Activated CD4-positive, alpha-beta T cell treated with anti-CD3 and anti-CD28 coated beads, Interleukin-2, amount 10 ng/mL, durations not matched to agents 7 days and 5 days (primary cell): ENCODE results near the gene WASF2. TPM values are rescaled to one million over a fixed set of nuclear protein-coding genes. Genes with fewer than 3 reads are reported as not detected.
"Not testable (repeated sequence)": the region's sequence is repeated elsewhere in the genome, so short reads cannot be mapped to it uniquely, and the experiment has no call there.

Experiments used
- CTCF ChIA-PET: fragments of 350-600 bp; sonication (Branson Sonifier 250); formaldehyde crosslinking; loops from one replicate; lab custom pipeline; 2021; ENCODE audit warnings: antibody characterized with exemption; lab: Charles Lee
- POLR2A ChIA-PET: fragments of 350-600 bp; sonication (Branson Sonifier 250); formaldehyde crosslinking; loops from one replicate; lab custom pipeline; 2021; ENCODE audit warnings: antibody characterized with exemption; lab: Charles Lee
- DNase-seq: peaks from one replicate; pipeline ENCODE4 v3.0.0-alpha.2; 2020
- H3K27ac Mint-ChIP-seq: one replicate; pipeline ENCODE4 v1.8.0; 2021; ENCODE audit warnings: mild to moderate bottlenecking, moderate library complexity, mixed read lengths
- H3K27me3 Mint-ChIP-seq: one replicate; pipeline ENCODE4 v1.8.0; 2021; ENCODE audit warnings: mixed read lengths
- H3K36me3 Mint-ChIP-seq: one replicate; pipeline ENCODE4 v1.8.0; 2021; ENCODE audit warnings: low read depth, mixed read lengths
- H3K4me1 Mint-ChIP-seq: one replicate; pipeline ENCODE4 v1.8.0; 2021; ENCODE audit warnings: mixed read lengths
- H3K4me3 Mint-ChIP-seq: one replicate; pipeline ENCODE4 v1.8.0; 2021; ENCODE audit warnings: mild to moderate bottlenecking, moderate library complexity, mixed read lengths
- H3K9me3 Mint-ChIP-seq: one replicate; pipeline ENCODE4 v1.8.0; 2021; ENCODE audit warnings: mixed read lengths
- total RNA-seq, 2 experiments: library from RNA; stranded (reverse); gene quantifications; one replicate each; pipeline ENCODE4 v1.2.3, GENCODE V29; 2021

Gene WASF2, protein sequence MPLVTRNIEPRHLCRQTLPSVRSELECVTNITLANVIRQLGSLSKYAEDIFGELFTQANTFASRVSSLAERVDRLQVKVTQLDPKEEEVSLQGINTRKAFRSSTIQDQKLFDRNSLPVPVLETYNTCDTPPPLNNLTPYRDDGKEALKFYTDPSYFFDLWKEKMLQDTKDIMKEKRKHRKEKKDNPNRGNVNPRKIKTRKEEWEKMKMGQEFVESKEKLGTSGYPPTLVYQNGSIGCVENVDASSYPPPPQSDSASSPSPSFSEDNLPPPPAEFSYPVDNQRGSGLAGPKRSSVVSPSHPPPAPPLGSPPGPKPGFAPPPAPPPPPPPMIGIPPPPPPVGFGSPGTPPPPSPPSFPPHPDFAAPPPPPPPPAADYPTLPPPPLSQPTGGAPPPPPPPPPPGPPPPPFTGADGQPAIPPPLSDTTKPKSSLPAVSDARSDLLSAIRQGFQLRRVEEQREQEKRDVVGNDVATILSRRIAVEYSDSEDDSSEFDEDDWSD
- 100 to 1,000 TPM; 137 to 143 TPM for total RNA-seq

DNA sequence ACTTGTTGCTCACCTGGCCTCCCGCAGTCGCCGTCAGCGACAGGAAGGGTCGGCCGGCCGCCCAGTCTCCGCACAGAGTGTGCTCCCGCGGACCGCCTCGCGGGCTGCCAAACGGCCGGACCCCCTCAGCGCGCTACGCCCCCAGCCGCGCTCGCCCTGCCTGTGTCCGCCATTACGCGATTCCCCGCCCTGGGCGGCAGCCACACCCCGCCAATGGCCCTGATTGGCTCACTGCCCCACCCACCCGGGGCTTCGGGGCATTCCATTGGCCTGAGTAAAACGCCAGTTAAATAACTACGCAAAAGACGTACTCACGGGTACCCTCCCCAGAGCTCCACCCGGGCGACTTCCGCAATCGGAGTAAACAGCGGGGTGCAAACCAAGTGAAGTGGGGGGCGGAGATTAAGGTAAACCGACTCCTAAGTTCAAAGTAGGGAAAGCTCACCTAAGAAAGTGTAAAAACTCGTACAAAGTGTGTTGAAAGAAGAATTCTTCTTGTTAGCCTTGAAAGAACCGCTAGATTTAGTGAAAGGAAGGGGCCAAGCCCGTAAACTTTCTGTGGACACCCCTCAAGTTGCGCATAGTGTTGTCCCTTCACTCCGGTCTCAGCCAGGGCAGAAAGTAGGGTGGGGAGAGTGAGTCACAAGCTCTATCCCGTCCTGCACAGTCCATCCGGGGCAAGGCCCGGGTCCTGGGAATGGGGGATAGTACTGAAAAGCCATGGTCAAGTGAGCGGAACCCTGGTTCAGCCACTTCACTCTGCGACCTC, at the start of gene WASF2:
Gene WASF2 (minus strand): TSS at position 195 of the 769 bp plus-strand sequence. CDS start 61,277 bp downstream, outside the sequence.
- Mint-ChIP-seq H3K27me3 (no peaks in the 10 kb centered on the region), H3K9me3 (no peaks in the 10 kb centered on the region), H3K36me3 (peaks cover 13% of the 10 kb centered on the region), H3K4me3 (peak within 1 kb of the TSS; percentile 98), H3K27ac (peak within 1 kb of the TSS; percentile 100), H3K4me1 (peaks cover 44% of the 10 kb centered on the region)
- ChIA-PET CTCF (interaction anchor here (0.6 to 2.2 kb wide), 7 partner anchors 33 to 702 kb away, joined by 3 to 7 read pairs (median 3); partner anchors contain the start of genes MAP3K6 and PIGV), POLR2A (interaction anchor here (0.5 to 1.2 kb wide), 3 partner anchors 32 to 167 kb away, joined by 3 to 4 read pairs (median 4); no protein-coding TSS in a partner anchor)
- DNase-seq: peak; percentile 98

DNA sequence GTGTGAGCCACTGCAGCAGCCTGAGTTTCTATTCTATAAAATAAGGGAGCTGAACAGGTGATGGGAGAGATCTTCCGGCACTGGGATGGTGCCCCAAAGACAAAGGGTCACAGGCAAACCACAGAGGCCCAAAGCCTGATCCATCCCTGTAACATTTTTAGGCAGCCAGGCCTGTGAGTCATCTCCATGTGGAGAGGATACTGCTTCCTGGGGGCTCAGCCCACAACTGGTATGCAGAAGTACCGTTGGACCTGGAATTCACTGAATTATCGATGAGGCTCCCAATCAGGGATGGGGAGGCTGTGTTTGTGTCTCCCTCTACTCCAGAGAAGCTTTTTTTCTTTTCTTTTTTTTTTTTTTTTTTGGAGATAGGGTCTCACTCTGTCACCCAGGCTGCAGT, 48.8 kb upstream of the WASF2 start:
- no peak for DNase-seq
- ChIA-PET POLR2A (no interaction called here), CTCF (interaction anchor here (0.7 to 3.6 kb wide), 5 partner anchors 11 to 70 kb away, joined by 3 to 19 read pairs (median 5); no protein-coding TSS in a partner anchor)
- Mint-ChIP-seq H3K9me3 (no peaks in the 10 kb centered on the region), H3K4me1 (peaks cover 10% of the 10 kb centered on the region), H3K4me3 (no peak overlapping the region), H3K36me3 (peaks cover 6% of the 10 kb centered on the region), H3K27me3 (no peaks in the 10 kb centered on the region), H3K27ac (no peak overlapping the region)

DNA sequence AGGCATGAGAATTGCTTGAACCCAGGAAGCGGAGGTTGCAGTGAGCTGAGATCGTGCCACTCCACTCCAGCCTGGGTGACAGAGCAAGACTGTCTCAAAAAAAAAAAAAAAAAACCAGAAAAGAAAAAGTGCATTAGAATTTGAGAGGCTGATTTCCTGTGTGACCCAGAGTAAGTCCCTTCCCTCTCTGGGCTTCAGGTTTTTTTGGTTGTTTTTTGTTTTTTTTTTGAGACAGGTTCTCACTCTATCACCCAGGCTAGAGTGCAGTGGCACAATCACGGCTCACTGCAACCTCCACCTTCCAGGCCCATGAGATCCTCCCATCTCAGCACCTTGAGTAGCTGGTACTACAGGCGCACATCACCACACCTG, 48.3 kb upstream of the WASF2 start:
- POLR2A ChIA-PET, H3K4me3 Mint-ChIP-seq, H3K9me3 Mint-ChIP-seq, DNase-seq, H3K27me3 Mint-ChIP-seq: not testable (repeated sequence)
- peak overlapping the region; percentile 25 for H3K27ac Mint-ChIP-seq
- CTCF ChIA-PET: interaction anchor here (0.7 to 3.6 kb wide), 4 partner anchors 11 to 31 kb away, joined by 4 to 19 read pairs (median 5); no protein-coding TSS in a partner anchor
- peaks cover 11% of the 10 kb centered on the region for H3K4me1 Mint-ChIP-seq
- H3K36me3 Mint-ChIP-seq: peaks cover 11% of the 10 kb centered on the region

DNA sequence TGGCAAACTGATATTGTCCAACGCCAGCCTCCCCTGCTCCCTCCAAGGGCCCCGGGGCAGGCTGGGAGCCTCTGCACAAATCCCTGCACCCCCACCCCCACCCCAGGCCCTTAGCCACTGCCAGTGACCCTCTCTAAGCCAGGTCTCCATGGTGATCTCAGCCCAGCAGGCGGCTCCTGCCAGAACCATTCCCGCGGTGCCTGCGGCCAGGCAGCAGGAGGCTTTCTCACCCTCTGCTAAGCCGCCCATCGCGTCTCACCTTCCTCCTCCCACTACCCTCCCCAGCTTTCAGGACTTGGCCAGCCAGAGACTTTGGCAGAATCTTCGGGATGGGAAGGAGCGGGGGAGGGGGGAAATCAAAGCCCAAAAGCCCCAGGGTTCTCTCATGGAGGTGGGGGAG, 46.8 kb upstream of the WASF2 start:
- Mint-ChIP-seq H3K27me3 (no peaks in the 10 kb centered on the region), H3K4me1 (peaks cover 20% of the 10 kb centered on the region), H3K9me3 (no peaks in the 10 kb centered on the region), H3K27ac (no peak overlapping the region), H3K4me3 (no peak overlapping the region), H3K36me3 (peaks cover 15% of the 10 kb centered on the region)
- ChIA-PET CTCF (interaction anchor here (1.4 to 3.6 kb wide), 3 partner anchors 13 to 19 kb away, joined by 4 to 19 read pairs (median 9); no protein-coding TSS in a partner anchor), POLR2A (no interaction called here)
- no peak for DNase-seq

DNA sequence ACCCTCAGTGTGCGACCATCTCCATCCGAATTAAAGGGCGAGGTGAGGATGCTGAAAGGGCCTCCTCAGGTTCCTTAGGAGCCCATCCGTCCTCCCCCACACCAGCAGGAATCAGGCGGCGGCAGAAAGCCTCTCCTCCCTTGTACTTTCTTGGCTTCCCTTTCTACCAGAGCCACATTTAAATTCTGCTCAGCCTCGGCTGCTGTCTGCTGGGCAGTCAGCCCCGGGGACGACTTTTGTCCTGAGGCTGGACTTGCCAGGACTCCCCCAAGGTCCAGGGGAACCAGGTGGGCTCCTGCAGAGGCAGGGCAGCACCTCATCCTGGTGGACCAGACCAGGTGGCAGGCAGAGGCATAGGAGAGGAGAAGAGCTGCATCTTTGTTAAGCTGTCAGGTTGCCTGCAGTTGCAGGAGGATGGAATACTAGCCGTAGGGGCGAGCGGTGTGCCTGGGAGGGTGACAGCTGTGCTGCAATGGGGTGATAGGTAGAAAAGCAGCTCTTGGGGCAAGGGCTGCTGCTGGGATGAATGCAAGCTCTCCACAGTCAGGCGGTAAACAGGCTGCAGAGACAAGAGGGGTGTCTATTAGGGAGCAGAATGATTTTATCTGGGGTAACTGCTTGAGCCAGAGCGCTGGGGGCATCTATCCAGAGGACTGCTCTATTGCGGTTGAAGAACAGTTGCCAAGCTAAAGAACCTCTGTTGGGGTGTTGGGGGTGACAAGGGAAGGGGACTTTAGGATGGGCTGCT, 46.2 kb upstream of the WASF2 start:
- Mint-ChIP-seq H3K4me1 (peaks cover 25% of the 10 kb centered on the region), H3K27ac (no peak overlapping the region), H3K9me3 (no peaks in the 10 kb centered on the region), H3K36me3 (peaks cover 15% of the 10 kb centered on the region), H3K4me3 (no peak overlapping the region), H3K27me3 (no peaks in the 10 kb centered on the region)
- ChIA-PET POLR2A (no interaction called here), CTCF (interaction anchor here (0.8 to 3.6 kb wide), 3 partner anchors 13 to 26 kb away, joined by 3 to 19 read pairs (median 9); no protein-coding TSS in a partner anchor)
- DNase-seq: no peak

DNA sequence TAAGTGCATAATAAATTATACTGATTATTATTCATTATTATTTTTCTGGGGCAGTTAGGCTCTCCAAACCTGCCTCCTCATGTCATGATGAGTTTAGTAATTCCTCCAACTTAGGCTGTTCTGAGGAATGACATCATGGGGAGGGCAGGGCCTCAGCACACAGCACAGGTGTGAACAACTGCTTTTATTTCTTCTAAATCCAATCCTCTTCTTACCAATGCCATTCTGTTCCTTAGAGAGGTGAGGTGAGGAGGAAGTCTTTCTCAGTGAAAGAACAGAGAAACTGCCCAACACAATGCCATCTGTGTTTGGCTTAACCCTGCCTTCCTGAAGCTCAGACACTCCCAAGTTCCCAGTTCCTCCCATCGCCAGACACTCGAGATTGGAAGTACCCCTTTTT, 45.4 kb upstream of the WASF2 start:
- Mint-ChIP-seq H3K36me3 (peaks cover 15% of the 10 kb centered on the region), H3K4me1 (peaks cover 21% of the 10 kb centered on the region), H3K27me3 (no peaks in the 10 kb centered on the region), H3K4me3 (no peak overlapping the region), H3K9me3 (no peaks in the 10 kb centered on the region), H3K27ac (no peak overlapping the region)
- ChIA-PET CTCF (interaction anchor here (0.8 to 3.6 kb wide), 3 partner anchors 12 to 26 kb away, joined by 3 to 19 read pairs (median 9); no protein-coding TSS in a partner anchor), POLR2A (no interaction called here)
- no peak for DNase-seq

DNA sequence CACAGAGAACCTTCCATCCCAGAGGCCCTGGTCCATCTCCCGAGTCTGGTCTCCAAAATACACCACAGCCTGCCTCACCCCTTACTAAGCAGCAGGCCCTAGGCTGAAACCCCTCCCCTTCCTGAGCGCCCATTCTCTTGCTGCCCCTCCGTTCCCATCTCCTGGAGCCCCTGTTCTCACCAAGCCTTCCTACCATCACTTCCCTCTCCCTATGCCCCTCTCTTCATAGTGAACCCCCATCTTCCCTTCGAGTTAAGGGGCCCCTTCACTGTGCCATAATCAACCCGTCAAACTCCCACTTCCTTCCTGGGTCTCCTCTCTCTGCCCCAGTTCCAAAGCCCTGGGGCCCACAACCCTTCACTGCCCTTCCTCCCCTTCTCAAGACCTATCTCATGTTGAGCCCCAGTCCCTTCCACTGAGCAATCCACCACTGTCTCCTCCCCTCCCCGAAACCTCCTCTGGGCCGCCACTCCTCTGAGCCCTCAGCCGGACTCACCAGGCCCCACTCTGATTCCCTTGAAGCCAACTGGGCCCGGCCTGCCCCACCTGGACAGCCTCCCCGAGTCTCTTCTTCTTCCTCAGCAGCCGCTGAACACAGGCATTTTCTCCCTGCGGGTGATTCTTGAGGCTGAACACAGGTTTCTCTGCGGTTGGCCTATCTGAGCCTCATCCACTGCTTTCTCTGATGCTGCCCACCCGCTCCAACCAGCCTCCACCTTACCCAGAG, 42.2 kb upstream of the WASF2 start:
- no peaks in the 10 kb centered on the region for H3K9me3 Mint-ChIP-seq
- DNase-seq: no peak
- CTCF ChIA-PET: interaction anchor here (1.2 kb wide), 1 partner anchor 10 kb away, joined by 7 read pairs; no protein-coding TSS in a partner anchor
- peaks cover 36% of the 10 kb centered on the region for H3K4me1 Mint-ChIP-seq
- H3K36me3 Mint-ChIP-seq: peaks cover 17% of the 10 kb centered on the region
- no peak overlapping the region for H3K4me3 Mint-ChIP-seq
- POLR2A ChIA-PET: no interaction called here
- H3K27ac Mint-ChIP-seq: peak overlapping the region; percentile 70
- H3K27me3 Mint-ChIP-seq: no peaks in the 10 kb centered on the region

DNA sequence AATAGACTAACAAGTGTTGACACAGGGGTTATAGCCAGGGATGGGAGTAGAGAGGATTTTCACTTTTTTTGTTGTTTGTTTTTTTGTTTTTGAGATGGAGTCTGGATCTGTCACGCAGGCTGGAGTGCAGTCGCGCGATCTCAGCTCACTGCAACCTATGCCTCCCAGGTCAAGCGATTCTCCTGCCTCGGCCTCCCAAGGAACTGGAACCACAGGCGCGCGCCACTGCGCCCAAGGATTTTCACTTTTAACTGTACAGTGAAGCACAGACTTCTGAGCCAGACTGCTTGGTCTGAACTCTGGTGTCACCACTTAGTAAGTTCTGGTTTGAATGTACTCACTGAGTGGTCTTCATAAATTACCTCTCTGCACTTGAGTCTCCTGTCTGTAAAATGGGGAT, 40.2 kb upstream of the WASF2 start:
- Mint-ChIP-seq H3K4me1 (peaks cover 55% of the 10 kb centered on the region), H3K9me3 (no peaks in the 10 kb centered on the region), H3K27ac (no peak overlapping the region), H3K36me3 (peaks cover 24% of the 10 kb centered on the region), H3K4me3 (no peak overlapping the region), H3K27me3 (no peaks in the 10 kb centered on the region)
- ChIA-PET POLR2A (no interaction called here), CTCF (no interaction called here)
- DNase-seq: no peak

DNA sequence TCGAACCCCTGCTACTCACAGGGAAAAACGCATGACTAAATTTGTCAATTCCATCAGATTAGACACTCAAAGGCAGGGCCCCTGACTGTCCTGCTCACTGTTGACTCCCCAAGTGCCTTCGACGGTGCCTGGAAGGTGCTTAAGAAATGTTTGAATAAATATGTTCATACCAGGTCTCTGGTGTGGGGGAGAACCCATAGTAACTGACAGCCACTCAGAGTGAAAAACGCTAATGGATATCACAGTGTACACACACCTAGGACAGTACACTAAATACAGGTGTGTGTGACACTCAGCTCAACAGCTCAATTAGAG, 39.7 kb upstream of the WASF2 start:
- Mint-ChIP-seq H3K36me3 (peaks cover 24% of the 10 kb centered on the region), H3K9me3 (no peaks in the 10 kb centered on the region), H3K27ac (peak overlapping the region; percentile 15), H3K27me3 (no peaks in the 10 kb centered on the region), H3K4me1 (peaks cover 58% of the 10 kb centered on the region), H3K4me3 (no peak overlapping the region)
- DNase-seq: no peak
- CTCF ChIA-PET: no interaction called here
- POLR2A ChIA-PET: no interaction called here

DNA sequence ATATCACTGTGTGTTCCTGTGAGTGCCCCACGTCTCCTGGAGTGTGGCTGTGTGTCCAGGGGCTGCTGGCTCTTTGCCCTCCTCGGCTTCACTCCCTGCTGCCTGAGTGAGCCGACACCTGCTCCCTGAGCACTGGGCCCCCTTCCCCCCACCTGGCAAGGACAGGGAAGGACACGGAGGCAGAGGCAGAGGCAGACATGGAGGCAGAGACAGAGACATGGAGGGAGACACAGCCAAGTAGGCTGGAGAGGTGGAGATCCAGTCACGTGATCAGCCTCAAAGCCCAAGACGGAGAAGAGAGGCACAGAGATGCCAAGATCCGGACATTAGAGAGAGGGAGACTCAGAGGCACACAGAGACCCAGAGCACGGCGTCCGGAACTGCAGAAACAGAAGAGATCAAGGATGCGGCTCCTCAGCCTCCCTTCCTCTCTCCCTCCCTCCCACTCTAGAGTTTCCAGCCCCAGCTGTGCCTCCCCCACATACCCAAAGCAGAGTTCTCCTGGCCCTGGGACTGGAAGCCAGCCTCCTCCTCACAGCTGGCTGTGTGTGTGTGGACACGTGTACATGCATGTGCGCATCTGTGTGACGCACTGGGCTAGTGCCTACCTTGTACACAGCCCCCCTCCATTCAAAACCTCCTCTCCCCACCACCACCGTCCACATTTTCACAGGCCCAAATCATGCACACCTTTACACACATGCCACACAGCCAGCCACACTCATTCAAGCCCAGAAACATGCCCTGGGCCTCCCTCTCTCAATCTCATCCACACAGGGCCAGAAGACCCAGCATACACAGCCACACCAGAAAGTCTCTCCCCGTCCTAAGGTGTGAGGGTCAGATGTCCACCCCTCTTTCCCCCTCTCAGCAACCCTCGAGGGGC, 39.1 kb upstream of the WASF2 start:
- POLR2A ChIA-PET: no interaction called here
- DNase-seq: no peak
- H3K4me1 Mint-ChIP-seq: peaks cover 64% of the 10 kb centered on the region
- peaks cover 24% of the 10 kb centered on the region for H3K36me3 Mint-ChIP-seq
- no peaks in the 10 kb centered on the region for H3K9me3 Mint-ChIP-seq
- peak overlapping the region; percentile 38 for H3K4me3 Mint-ChIP-seq
- H3K27ac Mint-ChIP-seq: peak overlapping the region; percentile 54
- CTCF ChIA-PET: interaction anchor here (0.5 kb wide), 1 partner anchor 104 kb away, joined by 3 read pairs; no protein-coding TSS in a partner anchor
- no peaks in the 10 kb centered on the region for H3K27me3 Mint-ChIP-seq
